Heart right ventricle (tissue), 16 donors: Measurements from ENCODE around the gene DNAJC2. TPM values are rescaled to one million over a fixed set of nuclear protein-coding genes. Genes with fewer than 3 reads are reported as not detected.

Experiments
- ATAC-seq, 8 donors: fragments of 200-7000 bp; cut with Tn5 transposase; one replicate each; pipeline ENCODE4 v1.9.1; 2020; ENCODE audit warnings: mild to moderate bottlenecking in 8 of 8, moderate library complexity in 8 of 8, moderate number of reproducible peaks in 1 of 8
- DNase-seq, 2 donors: peaks; one replicate each; pipeline ENCODE4 v3.0.0-alpha.2; 2020
- H3K27ac ChIP-seq, 10 donors: fragments of 200-600 bp; sonication (generic) in 2 of 10; one replicate each; pipeline versions ENCODE4 v1.5.0 to v1.8.0; 2020 to 2022; ENCODE audit warnings: mild to moderate bottlenecking in 3 of 10
- H3K27me3 ChIP-seq, 7 donors: fragments of 200-600 bp; one replicate each; pipeline ENCODE4 v1.8.0; 2021 to 2022; ENCODE audit warnings: mild to moderate bottlenecking in 2 of 7
- H3K36me3 ChIP-seq, 9 donors: fragments of 200-600 bp; sonication (generic) in 1 of 9; one replicate each; pipeline versions ENCODE4 v1.5.0 to v1.8.0; 2020 to 2022; ENCODE audit warnings: mild to moderate bottlenecking in 2 of 9
- H3K4me1 ChIP-seq, 9 donors: fragments of 200-600 bp; sonication (generic) in 1 of 9; one replicate each; pipeline versions ENCODE4 v1.5.0 to v1.8.0; 2020 to 2022; ENCODE audit warnings: mild to moderate bottlenecking in 4 of 9
- H3K4me3 ChIP-seq, 10 donors: fragments of 200-600 bp; sonication (generic) in 2 of 10; one replicate each; pipeline versions ENCODE4 v1.5.0 to v1.8.0; 2020 to 2022; ENCODE audit warnings: mild to moderate bottlenecking in 7 of 10, moderate library complexity in 2 of 10
- H3K9me3 ChIP-seq, 11 donors: fragments of 200-600 bp in 10 of 11; sonication (generic) in 2 of 11; one replicate each; pipeline versions ENCODE4 v1.5.0 to v1.8.0; 2013 to 2022; ENCODE audit warnings: mild to moderate bottlenecking in 2 of 11, control low read depth in 1 of 11, moderate library complexity in 1 of 11
- CTCF ChIP-seq, 9 donors: fragments of 200-600 bp; sonication (generic) in 2 of 9; IDR thresholded peaks; one replicate each; pipeline versions ENCODE4 v1.5.0 to v1.8.0; 2021 to 2022; ENCODE audit warnings: antibody characterized with exemption in 9 of 9, mild to moderate bottlenecking in 5 of 9, moderate library complexity in 1 of 9
- WGBS, 2 donors: extraction: QIAGEN DNeasy Blood & Tissue Kit; methylation state at CpG; one replicate each; pipeline ENCODE4 v1.1.7; 2013; ENCODE audit warnings: inconsistent platforms in 1 of 2; 5-methylcytosine and 5-hydroxymethylcytosine counted together
- intact Hi-C, 10 donors: fragments of 100-400 bp; cut with DNase I; formaldehyde crosslinking; loops; one replicate each; pipeline versions ENCODE4 v1.11.1 to v1.14.2; 2022
- long read RNA-seq, 3 donors: library from polyadenylated mRNA; unstranded; transcript quantifications; one replicate each; pipeline ENCODE4 v2.0.0, GENCODE V29; 2020 to 2021
- polyA plus RNA-seq, 2 donors: library from polyadenylated mRNA; stranded (reverse); fragments of 200-250 nt; gene quantifications; one replicate each; pipeline ENCODE4 v1.2.3, GENCODE V29; 2013
- total RNA-seq, 10 donors: library from RNA; stranded (reverse); fragmentation: NEBNext Ultra II Directional in 3 of 10; extraction: Animal tissue kit (Norgen Biotek cat#: 25700) in 3 of 10; gene quantifications; one replicate each; pipeline versions ENCODE4 v1.2.1 to v1.2.4, GENCODE V29; 2021 to 2023
- donor health status: Arrhythmogenic right ventricular cardiomyopathy.
- donor health status: ischemic (EF 13 %, LVEDD 7.1; RV severe dilation, severe dysfunction).
- donor health status: healthy with polysubstance abuse.
- donor health status: DM: no; HTN: yes; CAD: no.
- donor health status: DM: no; HTN: no; CAD: no.
- donor health status: ischemic (EF 25% LVEDD 6.9; RV normal size, moderate dysfunction).
- donor health status: ischemic (EF 25% LVEDD 5.7; RV mildly dilated, moderate dysfunction).
- donor health status: healthy.
- donor health status: DM: yes; HTN: yes; CAD: no.
- donor health status: Ischemic cardiomyopathy.
- donor health status: ischemic (EF 35%, LVEDD 5.7; RV mildly dilated, moderate dysfunction).
- donor health status: nonischemic (EF 11% LVEDD 7.7; RV severe dilation, severe dysfunction).
- donor health status: DM: yes; HTN: yes; CAD: no.
- donor health status: PGD.
- donor health status: ischemic (EF 29% LVEDD 5.4; RV normal size, mild dysfunction).
- donor health status: nonischemic (EF 23%, LVEDD 6.1; RV moderate dilation, normal function).

The DNAJC2 gene
- total RNA-seq, result 10 to 100 TPM; 11.4 to 17.7 (median 14.0) TPM
- polyA plus RNA-seq, result 10 to 100 TPM; 20.4 to 31.8 TPM
- long read RNA-seq, donor 1, transcript DNAJC2-203 (17 exons, 2,167 nt), result major isoform, 7 of 13 reads
- long read RNA-seq, donor 1, partial matches to known transcripts, result 5 of 13 reads
- long read RNA-seq, donor 1, other reads (novel, unspliced or antisense), result 1 of 13 reads
- long read RNA-seq, donor 2, transcript DNAJC2-203 (17 exons, 2,167 nt), result major isoform, 8 of 17 reads
- long read RNA-seq, donor 2, partial matches to known transcripts, result 7 of 17 reads
- long read RNA-seq, donor 2, other reads (novel, unspliced or antisense), result 2 of 17 reads
- long read RNA-seq, donor 3, partial matches to known transcripts, result 5 of 8 reads
- long read RNA-seq, donor 3, other reads (novel, unspliced or antisense), result 3 of 8 reads

- Histone ChIP-seq H3K9me3 (no peaks in the 10 kb centered on the region), H3K4me1 (peaks cover 1 to 58% (median 47%) of the 10 kb centered on the region in 9 donors), H3K36me3 (peaks cover 0 to 26% (median 11%) of the 10 kb centered on the region in 9 donors), H3K27ac (peak within 1 kb of the TSS; percentile 14 to 95 (median 86)), H3K27me3 (no peaks in the 10 kb centered on the region), H3K4me3 (peak within 1 kb of the TSS; percentile 73 to 95 (median 88))
- ATAC-seq (peak; percentile 90 to 96 (median 93)), DNase-seq (peak; percentile 79 to 88)
- intact Hi-C loops, result loop anchor here in 3 of 10 donors (2.0 to 10.0 kb wide), 2 partner anchors 48 to 50 kb away; partner anchors contain the start of gene PMPCB (in 3 of the 3)
- 8% methylated on average over 43 of the region's 43 CpGs for WGBS, 2 donors
- TF ChIP-seq CTCF (IDR thresholded peaks at IDR 0.05), result no peak
Observed at GRCh38 chr7:103344453-103345149, at the start of gene DNAJC2. DNAJC2 (minus strand) TSS chr7:103344767; CDS start chr7:103344622, 145 bp downstream.

GRCh38 chr7:103391976-103392375, 47.4 kb upstream of the DNAJC2 start:
- DNase-seq, result no peak
- no peaks in the 10 kb centered on the region for H3K27me3 ChIP-seq
- no peak overlapping the region for H3K4me3 ChIP-seq
- H3K27ac ChIP-seq, result no peak overlapping the region
- 68 to 82% methylated on average over 2 of the region's 2 CpGs for WGBS, 2 donors
- no peaks in the 10 kb centered on the region for H3K36me3 ChIP-seq
- no peaks in the 10 kb centered on the region for H3K4me1 ChIP-seq
- no peaks in the 10 kb centered on the region for H3K9me3 ChIP-seq
- TF ChIP-seq CTCF (IDR thresholded peaks at IDR 0.05), result no peak
- no peak for ATAC-seq
- intact Hi-C loops, result no loop called here

GRCh38 chr7:103391150-103391549, 46.6 kb upstream of the DNAJC2 start:
- Histone ChIP-seq H3K9me3 (no peaks in the 10 kb centered on the region), H3K4me3 (no peak overlapping the region), H3K27ac (no peak overlapping the region), H3K4me1 (no peaks in the 10 kb centered on the region), H3K27me3 (peaks cover 0 to 2% (median 0%) of the 10 kb centered on the region in 7 donors), H3K36me3 (no peaks in the 10 kb centered on the region)
- DNase-seq, result no peak
- intact Hi-C loops, result no loop called here
- WGBS, 2 donors, result 93 to 96% methylated on average over 5 of the region's 5 CpGs
- no peak for TF ChIP-seq CTCF (IDR thresholded peaks at IDR 0.05)
- ATAC-seq, result no peak

GRCh38 chr7:103389263-103389662, 44.7 kb upstream of the DNAJC2 start:
- H3K36me3 ChIP-seq, result no peaks in the 10 kb centered on the region
- peaks cover 0 to 7% (median 0%) of the 10 kb centered on the region in 7 donors for H3K27me3 ChIP-seq
- no peak for DNase-seq
- H3K9me3 ChIP-seq, result no peaks in the 10 kb centered on the region
- ATAC-seq, result no peak
- no peak overlapping the region for H3K4me3 ChIP-seq
- no peak for TF ChIP-seq CTCF (IDR thresholded peaks at IDR 0.05)
- intact Hi-C loops, result no loop called here
- no peaks in the 10 kb centered on the region for H3K4me1 ChIP-seq
- 75 to 90% methylated on average over 3 of the region's 3 CpGs for WGBS, 2 donors
- H3K27ac ChIP-seq, result no peak overlapping the region
